ENCODE measurements around the gene RBM14. TPM values are rescaled to one million over a fixed set of nuclear protein-coding genes. Genes with fewer than 3 reads are reported as not detected.
A peak's percentile ranks its signal among the peaks of the same experiment; 100 is the strongest.

Gene RBM14
- polyA plus RNA-seq, 1 donor from 2014 or later = 80.5 TPM

DNA sequence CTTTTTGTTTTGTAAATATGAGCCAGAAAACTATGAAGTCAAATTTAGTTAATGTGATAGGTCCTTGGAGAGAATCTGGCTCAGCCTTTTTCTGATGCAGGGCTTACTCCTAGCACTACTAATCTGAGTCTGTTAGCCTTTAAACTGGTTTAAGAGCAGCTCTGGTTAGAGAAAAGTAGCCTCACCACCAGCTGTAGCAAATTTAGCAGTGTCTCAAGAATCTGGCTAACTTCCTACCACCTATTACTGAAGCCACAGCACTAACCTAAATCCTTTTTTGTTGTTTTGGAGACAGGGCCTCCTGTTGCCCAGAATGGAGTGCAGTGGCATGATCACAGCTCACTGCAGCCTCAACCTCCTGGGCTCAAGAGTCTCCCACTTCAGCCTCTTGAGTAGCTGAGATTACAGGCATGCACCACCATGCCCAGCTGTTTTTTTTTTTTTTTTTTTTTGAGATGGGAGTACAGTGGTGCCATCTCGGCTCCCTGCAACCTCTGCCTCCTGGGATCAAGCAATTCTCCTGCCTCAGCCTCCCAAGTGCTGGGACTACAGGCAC, 47.4 kb downstream of the RBM14 start:
- Mint-ChIP-seq H3K27me3 (no peaks in the 10 kb centered on the region), H3K9me3 (no peaks in the 10 kb centered on the region), H3K4me3 (no peak overlapping the region), H3K4me1 (peaks cover 19 to 29% (median 27%) of the 10 kb centered on the region in 3 donors), H3K27ac (no peak overlapping the region), H3K36me3 (peaks cover 4% of the 10 kb centered on the region)

- Mint-ChIP-seq H3K27ac (peak overlapping the region; percentile 16 to 69 (median 65)), H3K9me3 (no peaks in the 10 kb centered on the region), H3K4me1 (peaks cover 12 to 27% (median 23%) of the 10 kb centered on the region in 3 donors), H3K27me3 (no peaks in the 10 kb centered on the region), H3K4me3 (no peak overlapping the region), H3K36me3 (no peaks in the 10 kb centered on the region)
Observed at GRCh38 chr11:66665369-66665768, 48.9 kb downstream of the RBM14 start.

GRCh38 chr11:66670816-66671215, 54.4 kb downstream of the RBM14 start:
- Mint-ChIP-seq H3K36me3 (no peaks in the 10 kb centered on the region), H3K27me3 (no peaks in the 10 kb centered on the region), H3K4me3 (peak overlapping the region in 1 of 4 donors; percentile 40), H3K9me3 (no peaks in the 10 kb centered on the region), H3K27ac (peak overlapping the region in 2 of 3 donors; percentile 53 to 65), H3K4me1 (peaks cover 25 to 31% (median 29%) of the 10 kb centered on the region in 3 donors)

DNA sequence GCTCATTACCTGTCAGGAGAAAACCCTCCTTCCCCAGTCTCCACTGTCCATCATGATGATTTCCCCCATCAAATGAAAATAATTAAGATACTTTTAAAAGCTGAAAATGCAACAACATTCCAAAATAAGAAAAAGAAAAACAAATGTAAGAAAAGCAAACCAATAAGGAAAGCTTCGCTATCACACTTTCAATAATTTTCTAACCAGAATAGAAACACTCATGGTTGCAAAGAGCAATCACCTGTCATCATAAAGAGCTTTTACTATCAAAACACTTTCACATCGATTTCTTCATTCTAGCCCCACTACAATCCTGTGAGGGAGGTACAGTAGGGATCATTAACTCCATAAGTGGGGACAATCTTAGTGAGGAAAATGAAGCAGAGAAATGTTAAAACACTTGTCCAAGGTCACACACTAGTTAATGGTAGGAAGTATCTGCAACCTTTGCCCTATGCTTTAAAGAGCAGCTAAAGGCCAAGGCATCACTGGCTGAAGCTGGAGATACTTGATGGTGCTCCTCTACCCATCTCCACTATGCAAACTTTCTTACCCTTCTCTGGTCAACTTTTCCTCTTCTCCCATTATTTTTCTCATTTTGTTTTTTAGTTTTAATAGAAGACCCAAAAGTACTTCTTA, 58.7 kb downstream of the RBM14 start:
- Mint-ChIP-seq H3K27ac (peak overlapping the region in 1 of 3 donors; percentile 95), H3K4me1 (peaks cover 29 to 33% (median 32%) of the 10 kb centered on the region in 3 donors), H3K4me3 (peak overlapping the region; percentile 30 to 84 (median 68)), H3K27me3 (no peaks in the 10 kb centered on the region), H3K9me3 (no peaks in the 10 kb centered on the region), H3K36me3 (no peaks in the 10 kb centered on the region)

DNA sequence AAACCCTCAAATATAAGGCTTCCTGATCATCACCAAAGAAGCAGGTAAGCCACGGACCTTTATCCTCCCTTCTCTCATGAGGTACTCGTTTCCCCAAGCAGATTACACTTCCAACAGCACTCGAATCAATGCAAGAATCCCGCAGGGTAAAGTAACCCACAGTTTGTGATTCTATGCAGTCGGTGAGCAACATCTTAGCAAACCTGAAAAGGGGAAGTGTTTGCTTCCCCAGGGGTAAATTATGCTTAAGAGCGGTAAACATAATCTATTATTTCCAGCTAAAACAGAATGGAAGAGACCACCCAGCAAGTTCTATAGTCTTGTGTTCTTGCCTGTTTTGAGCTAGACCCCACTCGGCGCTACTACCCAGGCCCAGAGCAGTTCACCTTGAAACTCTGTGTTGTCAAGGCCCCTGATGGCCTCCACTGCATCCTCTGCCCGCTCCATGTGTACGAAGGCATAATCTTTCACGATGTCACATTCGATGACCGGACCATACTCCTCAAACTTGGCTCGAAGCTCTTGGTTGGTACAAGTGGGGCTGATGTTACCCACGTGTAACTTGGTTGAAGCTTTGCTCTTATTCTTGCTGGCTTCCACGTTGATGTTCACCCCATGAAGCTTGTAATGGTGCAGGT, 60.0 kb downstream of the RBM14 start:
- Mint-ChIP-seq H3K27ac (peak overlapping the region; percentile 95 to 99 (median 95)), H3K36me3 (no peaks in the 10 kb centered on the region), H3K4me1 (peaks cover 29 to 33% (median 29%) of the 10 kb centered on the region in 3 donors), H3K9me3 (no peaks in the 10 kb centered on the region), H3K27me3 (no peaks in the 10 kb centered on the region), H3K4me3 (peak overlapping the region; percentile 93 to 99 (median 97))

Other genes with a start within 250 kb of the RBM14 start
- 3.0 TPM for gene SLC29A2, start 244.9 kb upstream of the RBM14 start, polyA plus RNA-seq
- gene NPAS4, start 195.6 kb upstream of the RBM14 start, polyA plus RNA-seq = not detected
- gene MRPL11, start 177.8 kb upstream of the RBM14 start, polyA plus RNA-seq = 92.2 TPM
- 4.3 TPM for gene PELI3, start 149.7 kb upstream of the RBM14 start, polyA plus RNA-seq
- 24.5 TPM for gene DPP3, start 136.2 kb upstream of the RBM14 start, polyA plus RNA-seq
- gene BBS1, start 106.0 kb upstream of the RBM14 start, polyA plus RNA-seq = 10.3 TPM
- 21.6 TPM for gene ZDHHC24, start 70.6 kb upstream of the RBM14 start, polyA plus RNA-seq
- not detected for gene ACTN3, start 69.7 kb upstream of the RBM14 start, polyA plus RNA-seq
- 7.0 TPM for gene CTSF, start 48.0 kb upstream of the RBM14 start, polyA plus RNA-seq
- not detected for gene CCDC87, start 23.6 kb upstream of the RBM14 start, polyA plus RNA-seq
- 74.7 TPM for gene CCS, start 23.4 kb upstream of the RBM14 start, polyA plus RNA-seq
- gene RBM4, start 22.1 kb downstream of the RBM14 start, polyA plus RNA-seq = 189 TPM
- 22.9 TPM for gene RBM4B, start 61.3 kb downstream of the RBM14 start, polyA plus RNA-seq
- not detected for gene SPTBN2, start 112.6 kb downstream of the RBM14 start, polyA plus RNA-seq
- 24.9 TPM for gene RCE1, start 226.8 kb downstream of the RBM14 start, polyA plus RNA-seq
- 2.2 TPM for gene LRFN4, start 240.4 kb downstream of the RBM14 start, polyA plus RNA-seq

Measured in IgD-negative memory B cell (primary cell).